Right atrium auricular region (tissue), 2 donors: ENCODE data around the gene CDC45. TPM values are rescaled to one million over a fixed set of nuclear protein-coding genes. Genes with fewer than 3 reads are reported as not detected.
"Not testable (repeated sequence)": the region's sequence is repeated elsewhere in the genome, so short reads cannot be mapped to it uniquely, and the experiment has no call there.

ENCODE experiments used
- DNase-seq: peaks from one replicate; pipeline ENCODE4 v3.0.0-alpha.2; 2019; ENCODE audit warnings: low spot score
- H3K27ac ChIP-seq, 2 donors: fragments of 200-600 bp; sonication (generic); 1 replicate in 1 of 2; 2 replicates in 1 of 2; pipeline ENCODE4 v1.5.1; 2016 to 2019
- H3K27me3 ChIP-seq, 2 donors: fragments of 200-600 bp; sonication (generic); one replicate each; pipeline versions ENCODE4 v1.5.1 to v1.6.0; 2017 to 2019
- H3K36me3 ChIP-seq: fragments of 200-600 bp; sonication (generic); one replicate; pipeline ENCODE4 v1.5.1; 2016
- H3K4me1 ChIP-seq, 2 donors: fragments of 200-600 bp; sonication (generic); one replicate each; pipeline versions ENCODE4 v1.5.1 to v1.6.0; 2017 to 2019
- H3K4me3 ChIP-seq, 2 donors: fragments of 200-600 bp; sonication (generic); 1 replicate in 1 of 2; 2 replicates in 1 of 2; pipeline ENCODE4 v1.5.1; 2017 to 2019; ENCODE audit warnings: mild to moderate bottlenecking in 1 of 2, moderate library complexity in 1 of 2
- H3K9me3 ChIP-seq, 2 donors: fragments of 200-600 bp; sonication (generic); one replicate each; pipeline ENCODE4 v1.5.1; 2019
- CTCF ChIP-seq, 2 donors: fragments of 200-600 bp; sonication (generic); IDR thresholded peaks; one replicate each; pipeline ENCODE4 v1.5.1; 2019; ENCODE audit warnings: antibody characterized with exemption in 2 of 2
- total RNA-seq, 2 donors: library from RNA; depleted of rRNA; stranded (reverse); fragments of >200 nt; gene quantifications; one replicate each; pipeline ENCODE4 v1.1.0, GENCODE V29; 2016

CDC45 gene
- total RNA-seq, 2 donors from 2014 or later: 3.3 TPM; not detected in 1

GRCh38 chr22:19547620-19548019 lies 67.9 kb downstream of the CDC45 start:
- no peaks in the 10 kb centered on the region for H3K4me1 ChIP-seq
- H3K36me3 ChIP-seq: no peaks in the 10 kb centered on the region
- DNase-seq: no peak
- no peaks in the 10 kb centered on the region for H3K27me3 ChIP-seq
- H3K27ac ChIP-seq: no peak overlapping the region
- no peak overlapping the region for H3K4me3 ChIP-seq
- no peak for TF ChIP-seq CTCF (IDR thresholded peaks at IDR 0.05)
- H3K9me3 ChIP-seq: no peaks in the 10 kb centered on the region

- not testable (repeated sequence) for DNase-seq, H3K4me1 ChIP-seq, H3K27ac ChIP-seq, H3K27me3 ChIP-seq, H3K9me3 ChIP-seq, H3K4me3 ChIP-seq, H3K36me3 ChIP-seq
Measured at GRCh38 chr22:19548427-19548826, 68.7 kb downstream of the CDC45 start.

- Histone ChIP-seq H3K4me3 (no peak overlapping the region), H3K27me3 (no peaks in the 10 kb centered on the region), H3K36me3 (no peaks in the 10 kb centered on the region), H3K9me3 (peaks cover 0 to 9% of the 10 kb centered on the region in 2 donors), H3K27ac (no peak overlapping the region), H3K4me1 (no peaks in the 10 kb centered on the region)
- TF ChIP-seq CTCF (IDR thresholded peaks at IDR 0.05): no peak
- DNase-seq: no peak
Measured at GRCh38 chr22:19548964-19549363, 69.2 kb downstream of the CDC45 start.

- H3K9me3 ChIP-seq: peaks cover 0 to 9% of the 10 kb centered on the region in 2 donors
- H3K36me3 ChIP-seq: no peaks in the 10 kb centered on the region
- no peak overlapping the region for H3K4me3 ChIP-seq
- H3K4me1 ChIP-seq: no peaks in the 10 kb centered on the region
- no peak overlapping the region for H3K27ac ChIP-seq
- H3K27me3 ChIP-seq: no peaks in the 10 kb centered on the region
- no peak for TF ChIP-seq CTCF (IDR thresholded peaks at IDR 0.05)
- no peak for DNase-seq
Measured at GRCh38 chr22:19549428-19549827, 69.7 kb downstream of the CDC45 start.

GRCh38 chr22:19550382-19550781 lies 70.7 kb downstream of the CDC45 start:
- no peak for TF ChIP-seq CTCF (IDR thresholded peaks at IDR 0.05)
- H3K4me1 ChIP-seq: no peaks in the 10 kb centered on the region

GRCh38 chr22:19553201-19553600 lies 73.5 kb downstream of the CDC45 start:
- H3K4me3 ChIP-seq: no peak overlapping the region
- H3K27me3 ChIP-seq: no peaks in the 10 kb centered on the region
- no peak overlapping the region for H3K27ac ChIP-seq
- DNase-seq: no peak
- H3K4me1 ChIP-seq: no peaks in the 10 kb centered on the region
- H3K36me3 ChIP-seq: no peaks in the 10 kb centered on the region
- peaks cover 0 to 9% of the 10 kb centered on the region in 2 donors for H3K9me3 ChIP-seq
- no peak for TF ChIP-seq CTCF (IDR thresholded peaks at IDR 0.05)

More at GRCh38 chr22:19550382-19550781, 70.7 kb downstream of the CDC45 start:
- Histone ChIP-seq H3K4me3 (no peak overlapping the region), H3K36me3 (no peaks in the 10 kb centered on the region), H3K27me3 (no peaks in the 10 kb centered on the region), H3K9me3 (peaks cover 0 to 9% of the 10 kb centered on the region in 2 donors), H3K27ac (no peak overlapping the region)
- no peak for DNase-seq
